Measurements from ENCODE around the gene TTC28.
"Not testable (repeated sequence)": the region's sequence is repeated elsewhere in the genome, so short reads cannot be mapped to it uniquely, and the experiment has no call there.

GRCh38 chr22:28689796-28690195 is 10.2 kb upstream of the TTC28 start:
- TF ChIP-seq, protein P1, sequence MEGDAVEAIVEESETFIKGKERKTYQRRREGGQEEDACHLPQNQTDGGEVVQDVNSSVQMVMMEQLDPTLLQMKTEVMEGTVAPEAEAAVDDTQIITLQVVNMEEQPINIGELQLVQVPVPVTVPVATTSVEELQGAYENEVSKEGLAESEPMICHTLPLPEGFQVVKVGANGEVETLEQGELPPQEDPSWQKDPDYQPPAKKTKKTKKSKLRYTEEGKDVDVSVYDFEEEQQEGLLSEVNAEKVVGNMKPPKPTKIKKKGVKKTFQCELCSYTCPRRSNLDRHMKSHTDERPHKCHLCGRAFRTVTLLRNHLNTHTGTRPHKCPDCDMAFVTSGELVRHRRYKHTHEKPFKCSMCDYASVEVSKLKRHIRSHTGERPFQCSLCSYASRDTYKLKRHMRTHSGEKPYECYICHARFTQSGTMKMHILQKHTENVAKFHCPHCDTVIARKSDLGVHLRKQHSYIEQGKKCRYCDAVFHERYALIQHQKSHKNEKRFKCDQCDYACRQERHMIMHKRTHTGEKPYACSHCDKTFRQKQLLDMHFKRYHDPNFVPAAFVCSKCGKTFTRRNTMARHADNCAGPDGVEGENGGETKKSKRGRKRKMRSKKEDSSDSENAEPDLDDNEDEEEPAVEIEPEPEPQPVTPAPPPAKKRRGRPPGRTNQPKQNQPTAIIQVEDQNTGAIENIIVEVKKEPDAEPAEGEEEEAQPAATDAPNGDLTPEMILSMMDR (IDR thresholded peaks at IDR 0.05) = not testable (repeated sequence)
- not testable (repeated sequence) for TF ChIP-seq EP300, POLR2AphosphoS5 (IDR thresholded peaks at IDR 0.05)

All from esophagus muscularis mucosa (tissue), 4 donors.